H1 (cell line): ENCODE data around the gene OGFOD3. TPM values are rescaled to one million over a fixed set of nuclear protein-coding genes. Genes with fewer than 3 reads are reported as not detected.

Experiments
- CTCF ChIA-PET: fragments of 300-600 bp; sonication (Branson Sonifier 250); formaldehyde crosslinking; loops from one replicate; lab custom pipeline; 2021; ENCODE audit not compliant: partially characterized antibody; lab: Charles Lee
- POLR2A ChIA-PET: fragments of 300-600 bp; sonication (Branson Sonifier 250); formaldehyde crosslinking; loops from one replicate; lab custom pipeline; 2021; ENCODE audit warnings: inconsistent platforms; ENCODE audit not compliant: partially characterized antibody; lab: Charles Lee
- DNase-seq, 2 experiments: peaks; one replicate each; pipeline versions ENCODE4 v3.0.0 to v3.0.0-alpha.2; 2010 to 2022; ENCODE audit warnings: low spot score in 2 of 2, low read depth in 1 of 2, mixed read lengths in 1 of 2
- FAIRE-seq: peaks from 2 replicates; lab custom pipeline; 2011; peaks lifted over from hg19 to GRCh38; lab: Jason Lieb, UNC
- H2AFZ ChIP-seq: 2 replicates; pipeline ENCODE4 v1.8.1; 2012; ENCODE audit warnings: low read length, inconsistent platforms
- H2AK5ac ChIP-seq: 2 replicates; pipeline ENCODE4 v1.6.1; 2013; ENCODE audit warnings: low read depth, low read length
- H2BK120ac ChIP-seq: replicated peaks from 2 replicates; pipeline ENCODE3; 2013; ENCODE audit warnings: low read depth, low read length, inconsistent platforms
- H2BK12ac ChIP-seq: 2 replicates; pipeline ENCODE4 v1.6.1; 2013; ENCODE audit warnings: low read depth, low read length
- H2BK15ac ChIP-seq: 2 replicates; pipeline ENCODE4 v1.6.1; 2013; ENCODE audit warnings: low read length
- H2BK20ac ChIP-seq: 2 replicates; pipeline ENCODE4 v1.6.1; 2013; ENCODE audit warnings: low read length
- H2BK5ac ChIP-seq: 2 replicates; pipeline ENCODE4 v1.6.1; 2013; ENCODE audit warnings: low read depth, low read length
- H3K14ac ChIP-seq: 2 replicates; pipeline ENCODE4 v1.6.1; 2013; ENCODE audit warnings: inconsistent platforms; ENCODE audit not compliant: insufficient read length
- H3K18ac ChIP-seq: 2 replicates; pipeline ENCODE4 v1.6.1; 2013; ENCODE audit warnings: low read length; ENCODE audit errors: extremely low read depth
- H3K23ac ChIP-seq: 2 replicates; pipeline ENCODE4 v1.6.1; 2013; ENCODE audit warnings: inconsistent platforms; ENCODE audit not compliant: insufficient read length
- H3K23me2 ChIP-seq: 2 replicates; pipeline ENCODE4 v1.6.1; 2013; ENCODE audit warnings: low read depth, low read length
- H3K27ac ChIP-seq: 2 replicates; pipeline ENCODE4 v1.6.1; 2011; ENCODE audit warnings: low read depth, low read length, inconsistent platforms
- H3K27me3 ChIP-seq, 4 experiments: replicated peaks in 1 of 4; 1 replicate in 1 of 4; 2 replicates in 3 of 4; pipeline versions ENCODE4 v1.6.1 to v1.8.1; 2011 to 2013; ENCODE audit warnings: low read length in 3 of 4, mild to moderate bottlenecking in 3 of 4, inconsistent platforms in 2 of 4, mixed read lengths in 2 of 4, moderate library complexity in 1 of 4; ENCODE audit not compliant: control insufficient read depth in 3 of 4, insufficient read depth in 3 of 4; ENCODE audit errors: extremely low read depth in 1 of 4
- H3K36me3 ChIP-seq, 4 experiments: 2 replicates each; pipeline versions ENCODE4 v1.6.1 to v1.8.1; 2011 to 2013; ENCODE audit warnings: mild to moderate bottlenecking in 4 of 4, low read length in 3 of 4, moderate library complexity in 2 of 4, control low read depth in 1 of 4, inconsistent platforms in 1 of 4; ENCODE audit not compliant: insufficient read depth in 4 of 4, control insufficient read depth in 2 of 4
- H3K4ac ChIP-seq: replicated peaks from 2 replicates; pipeline ENCODE3; 2013; ENCODE audit warnings: low read length, low read depth, mixed read lengths, inconsistent platforms; ENCODE audit not compliant: insufficient read length
- H3K4me1 ChIP-seq, 4 experiments: replicated peaks in 1 of 4; 1 replicate in 1 of 4; 2 replicates in 3 of 4; pipeline versions ENCODE4 v1.6.1 to v1.8.1; 2011 to 2013; ENCODE audit warnings: low read length in 3 of 4, inconsistent platforms in 2 of 4, mixed read lengths in 1 of 4; ENCODE audit not compliant: insufficient read depth in 4 of 4, control insufficient read depth in 3 of 4
- H3K4me2 ChIP-seq, 2 experiments: 2 replicates each; pipeline versions ENCODE4 v1.6.1 to v1.8.1; 2011 to 2013; ENCODE audit warnings: low read depth in 2 of 2, low read length in 2 of 2, control low read depth in 1 of 2, inconsistent platforms in 1 of 2, mild to moderate bottlenecking in 1 of 2; ENCODE audit not compliant: insufficient read depth in 1 of 2
- H3K4me3 ChIP-seq, 4 experiments: fragments of 200-600, 300-600 bp in 1 of 4; sonication (generic), shearing (Covaris generic), sonication (Bioruptor Twin) in 1 of 4; 2 replicates each; pipeline versions ENCODE4 v1.5.1 to v1.8.1; 2011 to 2016; ENCODE audit warnings: low read length in 4 of 4, low read depth in 3 of 4, control low read depth in 2 of 4, inconsistent platforms in 2 of 4, mild to moderate bottlenecking in 2 of 4, mixed read lengths in 1 of 4, moderate library complexity in 1 of 4; ENCODE audit not compliant: insufficient read depth in 2 of 4; ENCODE audit errors: extremely low read depth in 1 of 4
- H3K56ac ChIP-seq: replicated peaks from 2 replicates; pipeline ENCODE3; 2013; ENCODE audit warnings: low read depth, mild to moderate bottlenecking, mixed read lengths, low read length, inconsistent platforms; ENCODE audit not compliant: insufficient read length
- H3K79me1 ChIP-seq: 2 replicates; pipeline ENCODE4 v1.6.1; 2013; ENCODE audit warnings: low read depth, low read length, control low read depth
- H3K79me2 ChIP-seq, 2 experiments: 2 replicates each; pipeline versions ENCODE4 v1.6.1 to v1.8.1; 2012 to 2013; ENCODE audit warnings: low read length in 2 of 2, mild to moderate bottlenecking in 2 of 2, inconsistent platforms in 1 of 2; ENCODE audit not compliant: insufficient read depth in 2 of 2, control insufficient read depth in 1 of 2
- H3K9ac ChIP-seq, 4 experiments: replicated peaks in 1 of 4; 1 replicate in 1 of 4; 2 replicates in 3 of 4; pipeline versions ENCODE4 v1.6.1 to v1.8.1; 2011 to 2013; ENCODE audit warnings: low read depth in 3 of 4, low read length in 3 of 4, control low read depth in 2 of 4, mild to moderate bottlenecking in 2 of 4, moderate library complexity in 2 of 4, inconsistent platforms in 1 of 4; ENCODE audit errors: extremely low read depth in 1 of 4
- H3K9me3 ChIP-seq, 2 experiments: 2 replicates each; pipeline versions ENCODE4 v1.6.1 to v1.8.1; 2012 to 2013; ENCODE audit warnings: mild to moderate bottlenecking in 2 of 2, moderate library complexity in 2 of 2, control low read depth in 1 of 2, inconsistent platforms in 1 of 2, low read depth in 1 of 2, low read length in 1 of 2, mixed read lengths in 1 of 2; ENCODE audit not compliant: insufficient read depth in 2 of 2
- H4K20me1 ChIP-seq, 2 experiments: replicated peaks in 1 of 2; 2 replicates each; pipeline versions ENCODE3 to v1.8.1; 2011 to 2013; ENCODE audit warnings: inconsistent platforms in 2 of 2, low read length in 2 of 2, mild to moderate bottlenecking in 1 of 2; ENCODE audit not compliant: insufficient read depth in 2 of 2, control insufficient read depth in 1 of 2
- H4K5ac ChIP-seq: 2 replicates; pipeline ENCODE4 v1.6.1; 2013; ENCODE audit warnings: low read length, low read depth, mixed read lengths, inconsistent platforms; ENCODE audit not compliant: insufficient read length
- H4K8ac ChIP-seq: 2 replicates; pipeline ENCODE4 v1.8.0; 2013; ENCODE audit warnings: mild to moderate bottlenecking, moderate library complexity, low read length, inconsistent platforms; ENCODE audit not compliant: insufficient read depth; ENCODE audit errors: extremely low read depth
- H4K91ac ChIP-seq: replicated peaks from 2 replicates; pipeline ENCODE3; 2013; ENCODE audit warnings: low read length, mixed read lengths, inconsistent platforms; ENCODE audit not compliant: insufficient read length
- BRCA1 ChIP-seq: IDR thresholded peaks from 2 replicates; pipeline ENCODE4 v1.6.1; 2012; ENCODE audit warnings: low read depth, low read length, improper control_type of control experiment
- CBX5 ChIP-seq: fragments of 300-800, 300-1000 bp; sonication (generic); IDR thresholded peaks from 2 replicates; pipeline ENCODE4 v1.7.1; 2016; ENCODE audit warnings: antibody characterized with exemption, low read length, low read depth
- EGR1 ChIP-seq: IDR thresholded peaks from 2 replicates; pipeline ENCODE4 v1.6.1; 2011; ENCODE audit warnings: low read depth, low read length, borderline replicate concordance
- RAD21 ChIP-seq, 2 experiments: IDR thresholded peaks in 1 of 2; conservative IDR thresholded peaks in 1 of 2; 2 replicates each; pipeline ENCODE4 v1.6.1; 2011; ENCODE audit warnings: low read depth in 2 of 2, low read length in 2 of 2, improper control_type of control experiment in 1 of 2, inconsistent platforms in 1 of 2, mild to moderate bottlenecking in 1 of 2, moderate library complexity in 1 of 2
- RNF2 ChIP-seq: fragments of 200-900, 300-1000 bp; sonication (generic); IDR thresholded peaks from 2 replicates; pipeline ENCODE4 v1.7.1; 2016; ENCODE audit warnings: borderline replicate concordance, low read depth, mild to moderate bottlenecking, antibody characterized with exemption, low read length; ENCODE audit not compliant: poor library complexity, severe bottlenecking; ENCODE audit errors: missing control alignments
- RXRA ChIP-seq: IDR thresholded peaks from 2 replicates; pipeline ENCODE4 v1.6.1; 2011; ENCODE audit warnings: low read depth, mild to moderate bottlenecking, low read length, moderate library complexity; ENCODE audit not compliant: insufficient read depth
- SIN3A ChIP-seq, 2 experiments: IDR thresholded peaks in 1 of 2; conservative IDR thresholded peaks in 1 of 2; 2 replicates each; pipeline ENCODE4 v1.6.1; 2011 to 2012; ENCODE audit warnings: low read length in 2 of 2, improper control_type of control experiment in 1 of 2, low read depth in 1 of 2, mild to moderate bottlenecking in 1 of 2
- SP4 ChIP-seq: IDR thresholded peaks from 2 replicates; pipeline ENCODE4 v1.6.1; 2012; ENCODE audit warnings: low read length, inconsistent platforms
- TCF12 ChIP-seq: IDR thresholded peaks from 2 replicates; pipeline ENCODE4 v1.6.1; 2011; ENCODE audit warnings: low read depth, mild to moderate bottlenecking, low read length
- TEAD4 ChIP-seq: IDR thresholded peaks from 2 replicates; pipeline ENCODE4 v1.6.1; 2012; ENCODE audit warnings: low read depth, low read length, inconsistent platforms, mixed read lengths
- WGBS, 2 experiments: shearing (Covaris generic) in 1 of 2; methylation state at CpG; one replicate each; pipeline versions ENCODE4 v1.1.6 to v1.1.7; 2013 to 2015; ENCODE audit warnings: low lambda C conversion rate in 2 of 2, mixed read lengths in 2 of 2, inconsistent platforms in 1 of 2, low coverage in 1 of 2, missing lambda C conversion rate in 1 of 2; ENCODE audit not compliant: insufficient replicate concordance in 2 of 2, insufficient coverage in 1 of 2, insufficient read length in 1 of 2; ENCODE audit errors: extremely low coverage in 1 of 2, missing lambda C conversion rate in 1 of 2; 5-methylcytosine and 5-hydroxymethylcytosine counted together
- polyA plus RNA-seq, 7 experiments: library from polyadenylated mRNA; depleted of rRNA in 3 of 7; stranded (reverse) in 5 of 7; unstranded in 2 of 7; fragments of >200 nt in 5 of 7; fragments of 200-250 nt in 2 of 7; gene quantifications; 1 replicate in 5 of 7; 2 replicates in 1 of 7; 4 replicates in 1 of 7; pipeline versions ENCODE4 v1.2.1 to v1.2.3, GENCODE V29; 2011 to 2013; ENCODE audit warnings: missing spikeins in 2 of 7, mixed read lengths in 2 of 7
- total RNA-seq: library from RNA; stranded (reverse); fragmentation: NEBNext Ultra II Directional; extraction: Animal tissue kit (Norgen Biotek cat#: 25700); gene quantifications from 2 replicates; pipeline ENCODE4 v1.2.1, GENCODE V29; 2021

The OGFOD3 gene
- total and polyA plus RNA-seq, 2 of the 8 experiments (the other 6 are each of a cell fraction or from before 2014, with no cell fraction given), result 21.1 to 21.8 TPM

DNA sequence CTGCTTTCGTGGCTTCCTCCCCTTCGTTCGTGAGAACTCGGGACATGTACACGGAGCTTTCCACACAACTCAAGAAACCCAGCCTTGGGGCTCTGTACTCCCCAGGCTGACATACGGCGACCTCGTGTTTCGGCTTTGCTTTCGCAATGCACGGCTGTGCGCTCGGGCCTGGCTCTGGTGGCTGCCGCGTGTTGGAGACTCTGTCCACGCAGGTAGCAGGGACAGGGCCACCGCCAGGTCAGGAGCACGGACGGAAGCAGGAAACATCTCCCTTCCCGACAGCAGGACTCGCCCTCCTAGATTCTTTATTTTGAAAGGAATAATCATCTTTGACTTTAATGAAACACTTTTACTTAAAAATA, 29.5 kb downstream of the OGFOD3 start:
- Histone ChIP-seq H3K23ac (no peak overlapping the region), H2AK5ac (no peak overlapping the region), H2BK120ac (no peak overlapping the region), H3K18ac (no peak overlapping the region), H3K4me1 (peaks cover 0 to 9% (median 5%) of the 10 kb centered on the region in 4 experiments; a peak in 5 of 7 replicates), H3K9me3 (no peaks in the 10 kb centered on the region), H2BK12ac (no peak overlapping the region), H3K27ac (no peak overlapping the region), H3K27me3 (no peaks in the 10 kb centered on the region), H3K4me3 (no peak overlapping the region), H4K5ac (no peak overlapping the region), H3K56ac (no peak overlapping the region), H3K4ac (no peak overlapping the region), H3K14ac (no peak overlapping the region), H2AFZ (no peak overlapping the region), H2BK5ac (no peak overlapping the region), H3K23me2 (no peaks in the 10 kb centered on the region), H3K79me1 (no peaks in the 10 kb centered on the region), H2BK15ac (no peak overlapping the region), H3K9ac (no peak overlapping the region), H4K91ac (no peak overlapping the region), H3K79me2 (no peaks in the 10 kb centered on the region), H4K8ac (no peak overlapping the region), H3K36me3 (0 out of 8 replicates have a peak, but pooled peaks cover 0 to 2% (median 0%) of the 10 kb centered on the region in 4 experiments), H4K20me1 (peaks cover 0 to 1% of the 10 kb centered on the region in 2 experiments), H2BK20ac (no peak overlapping the region), H3K4me2 (no peak overlapping the region)
- ChIA-PET CTCF (interaction anchor here (1.4 to 1.7 kb wide), 3 partner anchors 10 to 34 kb away, joined by 3 read pairs; no protein-coding TSS in a partner anchor), POLR2A (no interaction called here)
- WGBS, 2 experiments, result 95% methylated on average over 19 of the region's 21 CpGs; no CpG with 5 or more reads in 1 of the 2 experiments
- DNase-seq (no peak), FAIRE-seq (no peak)
- TF ChIP-seq BRCA1, result no peak
- TF ChIP-seq SIN3A (conservative IDR thresholded peaks at IDR 0.05 in 1 of 2, IDR thresholded peaks at IDR 0.05 in 1 of 2; ENCODE audit: low read depth in 1 of 2, low read length in 2 of 2), result no peak
- TF ChIP-seq EGR1, result no peak
- TF ChIP-seq CBX5, result no peak
- TF ChIP-seq RNF2, result no peak
- TF ChIP-seq TCF12, result no peak
- no peak for TF ChIP-seq TEAD4
- no peak for TF ChIP-seq SP4
- no peak for TF ChIP-seq RXRA
- TF ChIP-seq RAD21 (IDR thresholded peaks at IDR 0.05 in 1 of 2, conservative IDR thresholded peaks at IDR 0.05 in 1 of 2; ENCODE audit: low read depth in 2 of 2, low read length in 2 of 2), result no peak
